Mesenchymal stem cell (in vitro differentiated cells and primary cell): ENCODE data around the gene DIS3L2.

Experiments
- DNase-seq: peaks from one replicate; pipeline ENCODE4 v3.0.0-alpha.2; 2013
- H2AFZ ChIP-seq: one replicate; pipeline ENCODE4 v1.6.1; 2013; ENCODE audit warnings: low read depth, mild to moderate bottlenecking, control low read depth, inconsistent platforms, low read length, moderate library complexity
- H2AK5ac ChIP-seq: 2 replicates; pipeline ENCODE4 v1.6.1; 2013; ENCODE audit warnings: low read length, moderate library complexity, mild to moderate bottlenecking, inconsistent platforms; ENCODE audit not compliant: severe bottlenecking
- H2BK120ac ChIP-seq: one replicate; pipeline ENCODE4 v1.6.1; 2013; ENCODE audit warnings: low read depth, mild to moderate bottlenecking, inconsistent platforms, low read length, moderate library complexity
- H2BK12ac ChIP-seq, 2 experiments: one replicate each; pipeline ENCODE4 v1.6.1; 2013; ENCODE audit warnings: inconsistent platforms in 2 of 2, low read length in 2 of 2, mild to moderate bottlenecking in 2 of 2, moderate library complexity in 2 of 2, control low read depth in 1 of 2
- H2BK15ac ChIP-seq: one replicate; pipeline ENCODE4 v1.6.1; 2013; ENCODE audit warnings: mild to moderate bottlenecking, low read depth, inconsistent platforms; ENCODE audit not compliant: poor library complexity, severe bottlenecking
- H2BK5ac ChIP-seq: 2 replicates; pipeline ENCODE4 v1.6.1; 2013; ENCODE audit warnings: low read depth, mild to moderate bottlenecking, low read length, control low read depth, inconsistent platforms; ENCODE audit not compliant: poor library complexity, severe bottlenecking
- H3K14ac ChIP-seq, 2 experiments: one replicate each; pipeline ENCODE4 v1.6.1; 2013; ENCODE audit warnings: inconsistent platforms in 2 of 2, low read length in 2 of 2, control low read depth in 1 of 2, mild to moderate bottlenecking in 1 of 2, moderate library complexity in 1 of 2
- H3K18ac ChIP-seq, 2 experiments: one replicate each; pipeline ENCODE4 v1.6.1; 2013; ENCODE audit warnings: inconsistent platforms in 2 of 2, low read length in 2 of 2, control low read depth in 1 of 2, low read depth in 1 of 2, mild to moderate bottlenecking in 1 of 2
- H3K23ac ChIP-seq, 2 experiments: one replicate each; pipeline ENCODE4 v1.6.1; 2013; ENCODE audit warnings: inconsistent platforms in 2 of 2, low read length in 2 of 2, mild to moderate bottlenecking in 2 of 2, moderate library complexity in 2 of 2, control low read depth in 1 of 2
- H3K27ac ChIP-seq: 2 replicates; pipeline ENCODE4 v1.5.1; 2013; ENCODE audit warnings: mild to moderate bottlenecking, moderate library complexity, low read length, control low read depth, inconsistent platforms; ENCODE audit not compliant: poor library complexity, severe bottlenecking
- H3K27me3 ChIP-seq, 2 experiments: 2 replicates each; pipeline versions ENCODE4 v1.6.1 to v1.7.0; 2013; ENCODE audit warnings: low read length in 2 of 2, mild to moderate bottlenecking in 2 of 2, moderate library complexity in 2 of 2, control low read depth in 1 of 2, inconsistent platforms in 1 of 2; ENCODE audit not compliant: control insufficient read depth in 1 of 2, insufficient read depth in 1 of 2
- H3K36me3 ChIP-seq, 2 experiments: 2 replicates each; pipeline versions ENCODE4 v1.6.1 to v1.7.0; 2013; ENCODE audit warnings: low read length in 2 of 2, control low read depth in 1 of 2, inconsistent platforms in 1 of 2, low read depth in 1 of 2, mild to moderate bottlenecking in 1 of 2; ENCODE audit not compliant: insufficient read depth in 2 of 2, control insufficient read depth in 1 of 2
- H3K4ac ChIP-seq, 2 experiments: one replicate each; pipeline ENCODE4 v1.6.1; 2013; ENCODE audit warnings: inconsistent platforms in 2 of 2, low read length in 2 of 2, mild to moderate bottlenecking in 2 of 2, moderate library complexity in 2 of 2, control low read depth in 1 of 2, low read depth in 1 of 2
- H3K4me1 ChIP-seq: 2 replicates; pipeline ENCODE4 v1.6.1; 2013; ENCODE audit warnings: low read depth, low read length, control low read depth; ENCODE audit not compliant: control insufficient read depth, insufficient read depth
- H3K4me2 ChIP-seq: 2 replicates; pipeline ENCODE4 v1.6.1; 2013; ENCODE audit warnings: low read length, mild to moderate bottlenecking, inconsistent platforms; ENCODE audit not compliant: poor library complexity, severe bottlenecking
- H3K4me3 ChIP-seq, 2 experiments: 2 replicates each; pipeline versions ENCODE4 v1.5.1 to v1.7.0; 2013; ENCODE audit warnings: low read length in 2 of 2, mild to moderate bottlenecking in 2 of 2, control low read depth in 1 of 2, low read depth in 1 of 2; ENCODE audit not compliant: insufficient read depth in 1 of 2
- H3K79me1 ChIP-seq: replicated peaks from 2 replicates; pipeline ENCODE4 v1.6.1; 2013; ENCODE audit warnings: mild to moderate bottlenecking, control low read depth, low read length, inconsistent platforms; ENCODE audit not compliant: poor library complexity, severe bottlenecking
- H3K9ac ChIP-seq: 2 replicates; pipeline ENCODE4 v1.7.0; 2013; ENCODE audit warnings: mild to moderate bottlenecking, low read length, moderate library complexity
- H3K9me3 ChIP-seq: 2 replicates; pipeline ENCODE4 v1.7.0; 2013; ENCODE audit warnings: mild to moderate bottlenecking, low read length; ENCODE audit not compliant: control insufficient read depth
- H4K8ac ChIP-seq: one replicate; pipeline ENCODE4 v1.6.1; 2013; ENCODE audit warnings: inconsistent platforms, mild to moderate bottlenecking, low read length, moderate library complexity
- H4K91ac ChIP-seq: one replicate; pipeline ENCODE4 v1.6.1; 2013; ENCODE audit warnings: mild to moderate bottlenecking, low read length, inconsistent platforms
- WGBS: methylation state at CpG from one replicate; pipeline ENCODE4 v1.1.7; 2013; ENCODE audit warnings: mixed read lengths; 5-methylcytosine and 5-hydroxymethylcytosine counted together

DIS3L2 gene

GRCh38 chr2:231996797-231997540 is 35.5 kb downstream of the DIS3L2 start:
- H3K23ac ChIP-seq: peak overlapping the region in 1 of 2 experiments; percentile 56
- no peak overlapping the region for H2AK5ac ChIP-seq
- no peak overlapping the region for H2BK120ac ChIP-seq
- H3K9ac ChIP-seq: no peak overlapping the region
- H3K4me3 ChIP-seq: no peak overlapping the region
- H3K4ac ChIP-seq: no peak overlapping the region
- no peak overlapping the region for H3K18ac ChIP-seq
- H4K91ac ChIP-seq: no peak overlapping the region
- H2BK5ac ChIP-seq: no peak overlapping the region
- peaks cover 26% of the 10 kb centered on the region for H3K79me1 ChIP-seq
- no peak for DNase-seq
- H3K9me3 ChIP-seq: no peaks in the 10 kb centered on the region
- H2BK12ac ChIP-seq: no peak overlapping the region
- no peaks in the 10 kb centered on the region for H3K36me3 ChIP-seq
- H4K8ac ChIP-seq: no peak overlapping the region
- peaks cover 2% of the 10 kb centered on the region for H3K4me1 ChIP-seq
- no peaks in the 10 kb centered on the region for H3K27me3 ChIP-seq
- no peak overlapping the region for H3K4me2 ChIP-seq
- WGBS: 100% methylated on average over 2 of the region's 2 CpGs
- H2BK15ac ChIP-seq: no peak overlapping the region
- H3K14ac ChIP-seq: no peak overlapping the region
- H3K27ac ChIP-seq: no peak overlapping the region
- no peak overlapping the region for H2AFZ ChIP-seq

DNA sequence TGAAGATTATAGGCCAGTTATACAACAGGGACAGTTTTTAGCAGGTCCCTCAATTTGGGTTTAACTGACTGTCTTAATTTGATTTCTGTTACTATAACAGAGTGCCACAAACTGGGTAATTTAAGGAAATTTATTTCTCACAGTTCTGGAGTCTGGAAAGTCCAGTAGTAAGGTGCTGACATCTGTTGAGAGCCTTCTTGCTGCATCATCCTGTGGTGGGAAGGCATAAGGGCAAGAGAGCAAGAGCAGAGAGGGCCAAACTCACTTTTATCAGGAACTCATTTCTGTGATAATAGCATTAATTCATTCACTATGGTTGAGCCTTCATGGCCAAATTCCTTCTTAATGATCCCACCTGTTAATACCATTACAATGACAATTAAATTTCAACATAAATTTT is 36.5 kb downstream of the DIS3L2 start:
- Histone ChIP-seq H2BK12ac (no peak overlapping the region), H3K4me1 (no peaks in the 10 kb centered on the region), H3K4me2 (no peak overlapping the region), H4K91ac (no peak overlapping the region), H3K9me3 (no peaks in the 10 kb centered on the region), H3K79me1 (peaks cover 16% of the 10 kb centered on the region), H3K23ac (no peak overlapping the region), H4K8ac (no peak overlapping the region), H2AFZ (no peak overlapping the region), H3K36me3 (no peaks in the 10 kb centered on the region), H2BK15ac (no peak overlapping the region), H2BK5ac (no peak overlapping the region), H2AK5ac (no peak overlapping the region), H3K27me3 (no peaks in the 10 kb centered on the region), H3K14ac (no peak overlapping the region), H3K4me3 (no peak overlapping the region), H2BK120ac (no peak overlapping the region), H3K27ac (no peak overlapping the region), H3K4ac (no peak overlapping the region), H3K18ac (no peak overlapping the region), H3K9ac (no peak overlapping the region)
- no peak for DNase-seq

DNA sequence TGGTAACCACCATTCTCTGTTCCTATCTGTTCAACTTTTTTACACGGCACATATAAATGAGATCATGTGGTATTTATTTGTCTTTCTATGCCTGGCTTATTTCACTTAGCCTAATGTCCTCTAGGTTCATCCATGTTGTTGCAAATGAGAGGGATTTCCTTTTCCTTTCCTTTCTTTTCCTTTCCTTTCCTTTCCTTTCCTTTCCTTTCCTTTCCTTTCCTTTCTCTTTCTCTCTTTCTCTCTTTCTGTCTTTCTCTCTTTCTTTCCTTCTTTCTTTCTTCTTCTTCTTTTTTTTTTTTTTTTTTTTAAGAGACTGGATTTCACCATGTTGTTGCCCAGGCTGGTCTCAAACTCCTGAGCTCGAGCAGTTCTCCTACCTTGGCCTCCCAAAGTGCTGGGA is 38.9 kb downstream of the DIS3L2 start:
- WGBS: no CpG with 5 or more reads among the region's 2 CpGs
- Histone ChIP-seq H3K4ac (no peak overlapping the region), H3K9me3 (no peaks in the 10 kb centered on the region), H3K4me2 (no peak overlapping the region), H3K4me1 (no peaks in the 10 kb centered on the region), H3K14ac (no peak overlapping the region), H2BK120ac (no peak overlapping the region), H3K27me3 (no peaks in the 10 kb centered on the region), H2AFZ (no peak overlapping the region), H3K27ac (no peak overlapping the region), H3K79me1 (peaks cover 18% of the 10 kb centered on the region), H3K36me3 (no peaks in the 10 kb centered on the region), H3K18ac (no peak overlapping the region), H3K4me3 (no peak overlapping the region), H2AK5ac (no peak overlapping the region), H3K23ac (no peak overlapping the region), H4K91ac (no peak overlapping the region), H2BK12ac (no peak overlapping the region), H2BK15ac (no peak overlapping the region), H3K9ac (no peak overlapping the region), H2BK5ac (no peak overlapping the region), H4K8ac (no peak overlapping the region)
- DNase-seq: no peak

GRCh38 chr2:232001073-232001472 is 39.6 kb downstream of the DIS3L2 start:
- Histone ChIP-seq H3K4me1 (no peaks in the 10 kb centered on the region), H2BK5ac (no peak overlapping the region), H3K27me3 (no peaks in the 10 kb centered on the region), H3K14ac (no peak overlapping the region), H3K27ac (no peak overlapping the region), H3K9ac (no peak overlapping the region), H3K79me1 (peaks cover 17% of the 10 kb centered on the region), H2BK120ac (no peak overlapping the region), H3K4me3 (no peak overlapping the region), H2BK15ac (no peak overlapping the region), H4K8ac (no peak overlapping the region), H3K18ac (no peak overlapping the region), H3K36me3 (no peaks in the 10 kb centered on the region), H3K23ac (no peak overlapping the region), H2BK12ac (no peak overlapping the region), H4K91ac (no peak overlapping the region), H2AFZ (no peak overlapping the region), H2AK5ac (no peak overlapping the region), H3K9me3 (no peaks in the 10 kb centered on the region), H3K4me2 (no peak overlapping the region), H3K4ac (no peak overlapping the region)
- DNase-seq: no peak
- whole genome bisulfite sequencing: 100% methylated on average over 1 of the region's 1 CpG
